KOPT-K1 (cell line): ENCODE measurements around the gene SDF2L1.
A peak's percentile ranks its signal among the peaks of the same experiment; 100 is the strongest.
"Not testable (repeated sequence)": the region's sequence is repeated elsewhere in the genome, so short reads cannot be mapped to it uniquely, and the experiment has no call there.

Experiments
- H3K27ac ChIP-seq: fragments of 200-600 bp; sonication (generic); 2 replicates; pipeline ENCODE4 v1.5.1; 2016; ENCODE audit warnings: antibody characterized with exemption, mild to moderate bottlenecking, low read depth, low read length; ENCODE audit not compliant: poor library complexity, severe bottlenecking
- H3K36me3 ChIP-seq: fragments of 200-600 bp; sonication (generic); 2 replicates; pipeline ENCODE4 v1.5.1; 2017; ENCODE audit warnings: antibody characterized with exemption, mild to moderate bottlenecking, low read length, moderate library complexity; ENCODE audit not compliant: insufficient read depth
- H3K9me3 ChIP-seq: fragments of 200-600 bp; sonication (generic); 2 replicates; pipeline ENCODE4 v1.5.1; 2017; ENCODE audit warnings: antibody characterized with exemption, low read length, mild to moderate bottlenecking; ENCODE audit not compliant: insufficient read depth, poor library complexity, severe bottlenecking

The SDF2L1 gene

GRCh38 chr22:21626735-21627469 is 15.2 kb upstream of the SDF2L1 start:
- Histone ChIP-seq H3K36me3 (peaks cover 60% of the 10 kb centered on the region), H3K27ac (no peak overlapping the region)

GRCh38 chr22:21628386-21629254 is 13.5 kb upstream of the SDF2L1 start:
- Histone ChIP-seq H3K27ac (peak overlapping the region; percentile 96), H3K36me3 (peaks cover 43% of the 10 kb centered on the region), H3K9me3 (no peaks in the 10 kb centered on the region)

More at GRCh38 chr22:21626735-21627469, 15.2 kb upstream of the SDF2L1 start:
- H3K9me3 ChIP-seq, result no peaks in the 10 kb centered on the region

GRCh38 chr22:21629255-21630149 is 12.6 kb upstream of the SDF2L1 start, which contains the start of gene YDJC:
YDJC (minus strand) TSS chr22:21630022; CDS start chr22:21630014, 8 bp downstream.
- Histone ChIP-seq H3K9me3 (no peaks in the 10 kb centered on the region), H3K27ac (peak within 1 kb of the TSS; percentile 96), H3K36me3 (peaks cover 38% of the 10 kb centered on the region)

GRCh38 chr22:21631025-21631424 is 11.1 kb upstream of the SDF2L1 start:
- Histone ChIP-seq H3K36me3 (peaks cover 27% of the 10 kb centered on the region), H3K9me3 (no peaks in the 10 kb centered on the region), H3K27ac (no peak overlapping the region)

- Histone ChIP-seq H3K36me3 (peaks cover 13% of the 10 kb centered on the region), H3K27ac (peak within 1 kb of the TSS; percentile 59), H3K9me3 (no peaks in the 10 kb centered on the region)
Observed at GRCh38 chr22:21632237-21632895, 9.7 kb upstream of the SDF2L1 start, which contains the start of gene CCDC116. CCDC116 (plus strand) TSS chr22:21632760; CDS start chr22:21633182, 422 bp downstream.

- Histone ChIP-seq H3K9me3 (no peaks in the 10 kb centered on the region), H3K27ac (no peak overlapping the region), H3K36me3 (peaks cover 8% of the 10 kb centered on the region)
Observed at GRCh38 chr22:21632931-21633330, 9.2 kb upstream of the SDF2L1 start.

GRCh38 chr22:21633481-21633880 is 8.6 kb upstream of the SDF2L1 start:
- H3K27ac ChIP-seq, result no peak overlapping the region
- no peaks in the 10 kb centered on the region for H3K9me3 ChIP-seq
- peaks cover 2% of the 10 kb centered on the region for H3K36me3 ChIP-seq

- Histone ChIP-seq H3K9me3 (no peaks in the 10 kb centered on the region), H3K36me3 (no peaks in the 10 kb centered on the region), H3K27ac (no peak overlapping the region)
Observed at GRCh38 chr22:21634081-21634480, 8.0 kb upstream of the SDF2L1 start.

GRCh38 chr22:21634844-21635243 is 7.3 kb upstream of the SDF2L1 start:
- Histone ChIP-seq H3K9me3 (no peaks in the 10 kb centered on the region), H3K27ac (no peak overlapping the region)

GRCh38 chr22:21635771-21636510 is 6.2 kb upstream of the SDF2L1 start:
- no peaks in the 10 kb centered on the region for H3K36me3 ChIP-seq
- H3K27ac ChIP-seq, result no peak overlapping the region
- H3K9me3 ChIP-seq, result no peaks in the 10 kb centered on the region

More at GRCh38 chr22:21634844-21635243, 7.3 kb upstream of the SDF2L1 start:
- no peaks in the 10 kb centered on the region for H3K36me3 ChIP-seq

GRCh38 chr22:21636629-21637218 is 5.4 kb upstream of the SDF2L1 start:
- Histone ChIP-seq H3K36me3 (no peaks in the 10 kb centered on the region), H3K27ac (no peak overlapping the region), H3K9me3 (no peaks in the 10 kb centered on the region)

- H3K9me3 ChIP-seq, H3K36me3 ChIP-seq: not testable (repeated sequence)
Observed at GRCh38 chr22:21637450-21637849, 4.7 kb upstream of the SDF2L1 start.

GRCh38 chr22:21639359-21639758 is 2.7 kb upstream of the SDF2L1 start:
- peaks cover 8% of the 10 kb centered on the region; the same call in 1 of the 2 replicates for H3K36me3 ChIP-seq

More at GRCh38 chr22:21637450-21637849, 4.7 kb upstream of the SDF2L1 start:
- H3K27ac ChIP-seq, result not testable (repeated sequence)

More at GRCh38 chr22:21639359-21639758, 2.7 kb upstream of the SDF2L1 start:
- no peak overlapping the region for H3K27ac ChIP-seq
- H3K9me3 ChIP-seq, result no peaks in the 10 kb centered on the region
